ENCODE data around the gene ZBTB38. TPM values are rescaled to one million over a fixed set of nuclear protein-coding genes. Genes with fewer than 3 reads are reported as not detected.
A peak's percentile ranks its signal among the peaks of the same experiment; 100 is the strongest.

Gene ZBTB38
- total RNA-seq, 1 experiment from 2014 or later: 38.7 TPM

- in situ Hi-C loops (cut with HindIII; ENCODE audit: low pct_unique_long_range_greater_than_20kb, low sequenced_read_pairs): no loop called here
- no peak for DNase-seq (ENCODE audit: low read depth)
Observed at GRCh38 chr3:141379250-141379966, 11.1 kb downstream of the ZBTB38 start.

GRCh38 chr3:141380279-141380678 is 12.0 kb downstream of the ZBTB38 start:
- in situ Hi-C loops (cut with HindIII; ENCODE audit: low pct_unique_long_range_greater_than_20kb, low sequenced_read_pairs): no loop called here
- no peak for DNase-seq (ENCODE audit: low read depth)

- DNase-seq (ENCODE audit: low read depth): no peak
- in situ Hi-C loops (cut with HindIII; ENCODE audit: low pct_unique_long_range_greater_than_20kb, low sequenced_read_pairs): no loop called here
Observed at GRCh38 chr3:141380987-141381386, 12.7 kb downstream of the ZBTB38 start.

- DNase-seq (ENCODE audit: low read depth): no peak
- in situ Hi-C loops (cut with HindIII; ENCODE audit: low pct_unique_long_range_greater_than_20kb, low sequenced_read_pairs): no loop called here
Observed at GRCh38 chr3:141382571-141382970, 14.3 kb downstream of the ZBTB38 start.

GRCh38 chr3:141383555-141384129 is 15.3 kb downstream of the ZBTB38 start:
- in situ Hi-C loops (cut with HindIII; ENCODE audit: low pct_unique_long_range_greater_than_20kb, low sequenced_read_pairs): no loop called here
- DNase-seq (ENCODE audit: low read depth): no peak

GRCh38 chr3:141384157-141384556 is 15.9 kb downstream of the ZBTB38 start:
- no peak for DNase-seq (ENCODE audit: low read depth)
- in situ Hi-C loops (cut with HindIII; ENCODE audit: low pct_unique_long_range_greater_than_20kb, low sequenced_read_pairs): no loop called here

- no peak for DNase-seq (ENCODE audit: low read depth)
- in situ Hi-C loops (cut with HindIII; ENCODE audit: low pct_unique_long_range_greater_than_20kb, low sequenced_read_pairs): no loop called here
Observed at GRCh38 chr3:141384575-141384974, 16.3 kb downstream of the ZBTB38 start.

- in situ Hi-C loops (cut with HindIII; ENCODE audit: low pct_unique_long_range_greater_than_20kb, low sequenced_read_pairs): no loop called here
- no peak for DNase-seq (ENCODE audit: low read depth)
Observed at GRCh38 chr3:141385406-141386125, 17.3 kb downstream of the ZBTB38 start.

- no peak for DNase-seq (ENCODE audit: low read depth)
- in situ Hi-C loops (cut with HindIII; ENCODE audit: low pct_unique_long_range_greater_than_20kb, low sequenced_read_pairs): no loop called here
Observed at GRCh38 chr3:141386126-141386488, 17.8 kb downstream of the ZBTB38 start.

GRCh38 chr3:141386611-141387111 is 18.4 kb downstream of the ZBTB38 start:
- no peak for DNase-seq (ENCODE audit: low read depth)
- in situ Hi-C loops (cut with HindIII; ENCODE audit: low pct_unique_long_range_greater_than_20kb, low sequenced_read_pairs): no loop called here

- in situ Hi-C loops (cut with HindIII; ENCODE audit: low pct_unique_long_range_greater_than_20kb, low sequenced_read_pairs): no loop called here
- no peak for DNase-seq (ENCODE audit: low read depth)
Observed at GRCh38 chr3:141387516-141387915, 19.2 kb downstream of the ZBTB38 start.

- DNase-seq (ENCODE audit: low read depth): no peak
- in situ Hi-C loops (cut with HindIII; ENCODE audit: low pct_unique_long_range_greater_than_20kb, low sequenced_read_pairs): no loop called here
Observed at GRCh38 chr3:141388395-141388794, 20.1 kb downstream of the ZBTB38 start.

- in situ Hi-C loops (cut with HindIII; ENCODE audit: low pct_unique_long_range_greater_than_20kb, low sequenced_read_pairs): no loop called here
- peak; percentile 3 for DNase-seq (ENCODE audit: low read depth)
Observed at GRCh38 chr3:141388823-141389621, 20.7 kb downstream of the ZBTB38 start.

GRCh38 chr3:141389703-141390102 is 21.4 kb downstream of the ZBTB38 start:
- DNase-seq (ENCODE audit: low read depth): no peak
- in situ Hi-C loops (cut with HindIII; ENCODE audit: low pct_unique_long_range_greater_than_20kb, low sequenced_read_pairs): no loop called here

GRCh38 chr3:141390747-141391146 is 22.4 kb downstream of the ZBTB38 start:
- no peak for DNase-seq (ENCODE audit: low read depth)
- in situ Hi-C loops (cut with HindIII; ENCODE audit: low pct_unique_long_range_greater_than_20kb, low sequenced_read_pairs): no loop called here

- in situ Hi-C loops (cut with HindIII; ENCODE audit: low pct_unique_long_range_greater_than_20kb, low sequenced_read_pairs): no loop called here
- no peak for DNase-seq (ENCODE audit: low read depth)
Observed at GRCh38 chr3:141391298-141391990, 23.1 kb downstream of the ZBTB38 start.

- in situ Hi-C loops (cut with HindIII; ENCODE audit: low pct_unique_long_range_greater_than_20kb, low sequenced_read_pairs): no loop called here
- no peak for DNase-seq (ENCODE audit: low read depth)
Observed at GRCh38 chr3:141391991-141392316, 23.6 kb downstream of the ZBTB38 start.

- in situ Hi-C loops (cut with HindIII; ENCODE audit: low pct_unique_long_range_greater_than_20kb, low sequenced_read_pairs): no loop called here
- no peak for DNase-seq (ENCODE audit: low read depth)
Observed at GRCh38 chr3:141392416-141392815, 24.1 kb downstream of the ZBTB38 start.

Measured in Caki2 (cell line).